Immature natural killer cell (primary cell): ENCODE results near the gene ZNF334. TPM values are rescaled to one million over a fixed set of nuclear protein-coding genes. Genes with fewer than 3 reads are reported as not detected.

Experiments
- DNase-seq, 3 donors: peaks; one replicate each; pipeline ENCODE4 v3.0.0; 2022; ENCODE audit warnings: mixed read lengths in 1 of 3
- H3K27ac Mint-ChIP-seq, 6 donors: one replicate each; pipeline ENCODE4 v1.8.0; 2020; ENCODE audit warnings: mixed read lengths in 6 of 6, mild to moderate bottlenecking in 5 of 6, inconsistent platforms in 4 of 6, moderate library complexity in 3 of 6
- H3K27me3 Mint-ChIP-seq, 3 donors: one replicate each; pipeline ENCODE4 v1.8.0; 2020 to 2021; ENCODE audit warnings: low read depth in 3 of 3, mild to moderate bottlenecking in 3 of 3, mixed read lengths in 3 of 3, moderate library complexity in 3 of 3, inconsistent platforms in 1 of 3
- H3K36me3 Mint-ChIP-seq, 3 donors: one replicate each; pipeline ENCODE4 v1.8.0; 2020; ENCODE audit warnings: mixed read lengths in 3 of 3, inconsistent platforms in 2 of 3, mild to moderate bottlenecking in 2 of 3
- H3K4me1 Mint-ChIP-seq, 2 donors: one replicate each; pipeline ENCODE4 v1.8.0; 2020; ENCODE audit warnings: inconsistent platforms in 2 of 2, mild to moderate bottlenecking in 2 of 2, mixed read lengths in 2 of 2, moderate library complexity in 1 of 2
- H3K4me3 Mint-ChIP-seq, 5 donors: one replicate each; pipeline ENCODE4 v1.8.0; 2020; ENCODE audit warnings: mild to moderate bottlenecking in 5 of 5, mixed read lengths in 5 of 5, inconsistent platforms in 3 of 5, moderate library complexity in 3 of 5
- H3K9me3 Mint-ChIP-seq, 6 donors: one replicate each; pipeline ENCODE4 v1.8.0; 2020; ENCODE audit warnings: mild to moderate bottlenecking in 6 of 6, mixed read lengths in 6 of 6, inconsistent platforms in 4 of 6, moderate library complexity in 3 of 6
- polyA plus RNA-seq, 3 donors: library from polyadenylated mRNA; unstranded; fragments of 300-500 nt; fragmentation: Illumina TruSeq; gene quantifications; one replicate each; pipeline ENCODE4 v1.2.3, GENCODE V29; 2021

The ZNF334 gene
- polyA plus RNA-seq, 3 donors from 2014 or later: 0.18 TPM; not detected in 2

DNA sequence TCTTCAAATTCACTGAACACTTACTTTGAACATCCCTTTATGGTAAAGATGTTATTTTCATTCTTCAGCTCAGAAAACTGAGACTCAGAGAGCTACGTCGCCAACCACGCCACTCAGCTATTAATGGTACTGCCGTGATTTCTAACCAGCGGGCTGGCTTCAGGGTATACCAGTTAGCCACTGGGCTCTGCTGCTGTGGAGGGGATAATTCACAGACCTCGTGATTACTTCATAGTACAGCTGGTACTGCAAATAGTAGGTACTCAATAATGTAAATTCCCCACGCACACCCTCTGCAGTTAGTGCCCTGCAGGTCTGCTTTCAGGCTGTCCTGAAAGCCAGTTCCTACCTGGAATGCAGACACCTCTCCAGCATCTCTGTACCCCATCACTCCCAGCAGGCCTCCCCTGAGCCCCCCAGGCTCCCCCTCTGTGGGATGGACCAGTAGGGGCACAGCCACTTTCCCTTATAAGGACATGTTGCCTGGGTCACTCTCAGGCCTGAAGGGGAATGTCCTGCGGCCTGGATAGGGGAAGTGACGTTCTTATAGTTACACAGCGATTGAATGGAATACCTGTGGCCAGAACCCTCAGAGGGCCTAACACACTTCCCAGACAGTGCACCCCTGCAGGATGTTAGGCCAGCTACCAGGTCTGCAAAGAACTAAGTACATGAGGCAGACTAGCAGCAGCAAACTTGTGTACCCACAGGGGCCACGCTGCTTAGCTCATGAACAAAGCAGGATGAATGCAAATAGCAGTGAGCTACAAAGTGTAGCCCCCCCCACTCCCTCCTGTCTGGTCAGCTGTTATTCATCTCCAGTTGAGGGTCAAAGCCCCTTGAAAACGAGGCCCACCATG lies 38.4 kb upstream of the ZNF334 start:
- no peaks in the 10 kb centered on the region for H3K27me3 Mint-ChIP-seq
- H3K4me3 Mint-ChIP-seq: peak overlapping the region in 2 of 5 donors; percentile 54 to 60
- H3K27ac Mint-ChIP-seq: no peak overlapping the region
- DNase-seq: no peak
- no peaks in the 10 kb centered on the region for H3K9me3 Mint-ChIP-seq
- peaks cover 21 to 31% of the 10 kb centered on the region in 2 donors for H3K4me1 Mint-ChIP-seq
- no peaks in the 10 kb centered on the region for H3K36me3 Mint-ChIP-seq

DNA sequence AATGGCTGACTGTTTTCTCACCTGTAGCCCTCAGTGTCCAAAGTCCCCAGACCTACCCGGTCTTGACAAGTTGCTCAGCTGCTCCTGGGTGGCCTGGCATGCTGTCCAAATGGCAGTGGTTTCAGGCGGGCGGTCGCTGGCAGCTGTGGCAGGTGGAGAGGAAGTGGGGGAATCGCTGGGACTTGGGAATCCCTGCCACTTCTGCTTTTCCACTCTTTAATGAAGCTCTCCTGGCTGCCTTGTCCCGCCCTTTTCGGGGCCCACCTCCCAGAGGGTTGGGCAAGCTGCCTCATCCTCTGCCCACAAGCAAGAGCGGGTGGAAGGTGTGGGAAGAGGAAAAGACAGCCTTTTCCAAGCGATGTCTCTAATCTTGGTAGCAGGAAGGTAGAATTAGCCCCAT lies 37.1 kb upstream of the ZNF334 start, which contains the start of gene OCSTAMP:
TSS of gene OCSTAMP (minus strand) at position 194 of the 400 bp plus-strand sequence. CDS start at position 100, 94 bp downstream.
- no peak for DNase-seq
- no peaks in the 10 kb centered on the region for H3K27me3 Mint-ChIP-seq
- H3K9me3 Mint-ChIP-seq: no peaks in the 10 kb centered on the region
- H3K4me1 Mint-ChIP-seq: peaks cover 22 to 32% of the 10 kb centered on the region in 2 donors
- no peak within 1 kb of the TSS for H3K4me3 Mint-ChIP-seq
- H3K36me3 Mint-ChIP-seq: no peaks in the 10 kb centered on the region
- peak within 1 kb of the TSS in 1 of 6 donors; percentile 28 for H3K27ac Mint-ChIP-seq

DNA sequence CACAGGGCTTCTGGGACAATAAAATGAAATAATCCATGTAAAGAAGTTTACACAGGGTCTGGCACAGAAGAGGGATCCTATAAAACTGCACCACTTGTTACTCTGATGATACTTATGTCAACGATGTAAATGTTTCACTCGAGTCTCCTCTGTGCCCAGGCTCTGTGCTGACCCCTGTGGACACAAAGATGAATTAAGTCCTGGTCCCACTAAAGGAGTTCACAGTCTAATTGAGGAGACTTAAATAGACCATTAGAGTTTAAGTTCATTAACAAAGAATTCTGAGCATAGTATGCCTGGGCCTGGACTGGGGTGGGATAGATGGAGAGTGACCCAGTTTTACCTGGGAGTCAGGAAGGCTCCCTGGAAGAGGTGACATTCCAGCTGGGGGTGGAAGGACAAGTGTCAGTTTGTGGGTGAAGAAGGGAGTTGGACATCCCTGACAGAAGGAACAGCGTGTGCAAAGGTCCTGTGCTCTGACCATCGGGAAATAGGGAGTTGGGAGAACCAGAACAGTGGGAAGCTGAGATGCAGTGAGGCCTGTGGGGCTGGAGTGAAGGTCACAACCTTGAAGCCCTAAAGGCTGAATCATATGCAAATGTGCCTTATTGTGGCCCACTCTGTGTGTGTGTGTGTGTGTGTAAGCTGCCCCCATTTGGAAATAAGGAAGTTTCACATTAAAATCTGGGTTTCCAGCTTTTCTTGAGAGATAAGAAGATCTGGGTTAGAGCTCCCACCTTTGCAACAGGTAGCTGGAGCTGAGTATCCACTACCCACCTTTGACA lies 36.0 kb upstream of the ZNF334 start:
- no peak overlapping the region for H3K27ac Mint-ChIP-seq
- no peak overlapping the region for H3K4me3 Mint-ChIP-seq
- no peaks in the 10 kb centered on the region for H3K36me3 Mint-ChIP-seq
- DNase-seq: no peak
- H3K4me1 Mint-ChIP-seq: peaks cover 30 to 35% of the 10 kb centered on the region in 2 donors
- H3K27me3 Mint-ChIP-seq: no peaks in the 10 kb centered on the region
- H3K9me3 Mint-ChIP-seq: no peaks in the 10 kb centered on the region

DNA sequence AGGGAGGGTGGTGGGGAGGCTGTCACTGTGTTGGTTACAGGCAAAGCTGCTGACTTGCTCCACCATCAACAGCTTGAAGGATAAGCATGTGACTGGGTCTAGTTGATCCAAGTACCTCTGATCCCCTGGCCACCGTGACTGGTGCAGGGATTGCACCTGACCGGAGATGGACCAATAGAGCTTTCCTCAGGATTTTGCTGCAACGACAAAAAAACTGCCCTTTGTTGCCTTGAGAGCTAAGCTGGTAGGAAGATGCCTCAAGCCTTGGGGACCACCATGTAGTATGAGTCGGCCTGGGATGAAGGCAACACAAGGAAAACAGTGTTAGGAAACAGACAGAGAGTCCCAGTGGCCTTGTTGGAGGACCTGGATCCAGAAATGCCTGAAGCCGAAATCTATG lies 35.3 kb upstream of the ZNF334 start:
- no peaks in the 10 kb centered on the region for H3K9me3 Mint-ChIP-seq
- no peak overlapping the region for H3K27ac Mint-ChIP-seq
- peaks cover 30 to 35% of the 10 kb centered on the region in 2 donors for H3K4me1 Mint-ChIP-seq
- no peaks in the 10 kb centered on the region for H3K27me3 Mint-ChIP-seq
- DNase-seq: no peak
- no peak overlapping the region for H3K4me3 Mint-ChIP-seq
- no peaks in the 10 kb centered on the region for H3K36me3 Mint-ChIP-seq

DNA sequence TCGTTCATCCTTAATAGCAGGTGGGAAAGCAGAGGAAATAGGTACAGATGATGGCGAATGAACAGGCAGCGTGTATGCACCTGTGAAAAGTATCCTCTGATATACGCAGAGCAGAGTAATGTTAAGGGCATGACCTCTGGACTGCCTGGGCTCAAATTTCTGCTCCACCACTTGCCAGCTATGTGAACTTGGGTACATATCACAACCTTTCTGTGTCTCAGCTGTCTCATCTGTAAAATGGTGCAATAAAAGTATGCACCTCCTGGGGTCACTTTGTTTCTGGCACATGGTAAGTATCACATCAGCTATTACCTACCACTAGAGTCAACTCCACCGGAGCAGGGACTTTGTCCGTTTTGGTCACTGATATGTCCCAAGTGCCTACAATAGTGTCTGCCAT lies 34.6 kb upstream of the ZNF334 start:
- no peak for DNase-seq
- Mint-ChIP-seq H3K27me3 (no peaks in the 10 kb centered on the region), H3K27ac (no peak overlapping the region), H3K36me3 (no peaks in the 10 kb centered on the region), H3K9me3 (no peaks in the 10 kb centered on the region), H3K4me1 (peaks cover 24 to 28% of the 10 kb centered on the region in 2 donors), H3K4me3 (no peak overlapping the region)

DNA sequence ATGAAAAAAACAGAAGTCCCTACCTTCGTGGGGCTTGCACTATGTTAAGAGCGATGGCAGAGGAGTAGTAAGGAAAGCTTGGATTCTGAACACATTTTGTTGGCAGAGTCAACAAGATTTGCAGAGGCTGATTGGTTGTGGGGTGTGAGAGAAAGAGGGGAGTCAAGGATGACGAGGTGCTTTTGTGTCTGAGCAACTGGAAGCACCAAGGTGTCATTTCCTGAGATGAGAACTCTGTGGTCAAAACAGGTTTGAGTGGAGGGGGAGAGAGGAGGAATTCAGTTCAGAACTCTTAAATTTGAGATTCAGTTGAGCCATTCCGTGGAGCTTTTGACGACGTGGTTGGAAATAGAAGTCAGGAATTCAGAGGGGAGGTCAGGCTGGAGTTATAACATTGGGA lies 33.6 kb upstream of the ZNF334 start:
- Mint-ChIP-seq H3K27ac (no peak overlapping the region), H3K9me3 (no peaks in the 10 kb centered on the region), H3K4me1 (peaks cover 14 to 17% of the 10 kb centered on the region in 2 donors), H3K27me3 (no peaks in the 10 kb centered on the region), H3K4me3 (no peak overlapping the region), H3K36me3 (no peaks in the 10 kb centered on the region)
- no peak for DNase-seq

DNA sequence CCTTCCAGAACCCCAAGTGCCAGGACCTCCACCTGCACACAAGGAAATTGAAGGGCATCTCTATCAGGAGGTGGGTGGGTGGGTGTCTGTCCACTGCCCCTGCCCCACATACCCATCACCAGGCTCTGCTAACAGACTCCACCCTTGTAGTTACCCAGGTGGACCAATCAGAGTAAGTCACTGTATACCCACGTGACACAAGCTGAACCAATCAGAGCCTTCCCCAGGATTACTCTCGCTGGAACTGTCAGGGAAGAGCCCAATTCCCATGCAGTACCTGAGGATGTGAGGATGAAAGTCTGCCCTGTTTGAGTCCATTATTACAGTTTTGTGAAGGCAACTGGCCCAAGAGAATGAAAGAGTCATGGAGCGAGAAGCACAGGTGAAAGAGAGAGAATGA lies 32.9 kb upstream of the ZNF334 start:
- Mint-ChIP-seq H3K36me3 (no peaks in the 10 kb centered on the region), H3K9me3 (no peaks in the 10 kb centered on the region), H3K4me1 (peaks cover 9 to 12% of the 10 kb centered on the region in 2 donors), H3K27ac (no peak overlapping the region), H3K4me3 (no peak overlapping the region), H3K27me3 (no peaks in the 10 kb centered on the region)
- DNase-seq: no peak

DNA sequence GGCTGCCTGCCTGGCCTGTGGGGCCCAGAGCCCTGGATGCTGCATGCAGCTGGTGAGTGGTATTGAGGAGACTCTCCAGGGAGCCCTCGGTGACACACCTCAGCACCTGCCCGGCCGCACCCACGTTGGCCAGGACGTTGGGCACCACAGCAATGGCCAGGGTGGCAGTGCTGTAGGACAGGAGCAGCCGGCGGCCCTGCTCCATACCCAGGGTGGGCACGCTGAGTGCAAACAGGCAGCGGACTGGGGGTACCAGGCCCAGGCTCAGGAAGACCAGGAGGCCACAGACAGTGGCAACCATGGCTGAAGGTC lies 32.4 kb upstream of the ZNF334 start:
- no peaks in the 10 kb centered on the region for H3K9me3 Mint-ChIP-seq
- no peaks in the 10 kb centered on the region for H3K27me3 Mint-ChIP-seq
- no peak overlapping the region for H3K4me3 Mint-ChIP-seq
- no peak overlapping the region for H3K27ac Mint-ChIP-seq
- peaks cover 9 to 12% of the 10 kb centered on the region in 2 donors for H3K4me1 Mint-ChIP-seq
- DNase-seq: no peak
- H3K36me3 Mint-ChIP-seq: no peaks in the 10 kb centered on the region

DNA sequence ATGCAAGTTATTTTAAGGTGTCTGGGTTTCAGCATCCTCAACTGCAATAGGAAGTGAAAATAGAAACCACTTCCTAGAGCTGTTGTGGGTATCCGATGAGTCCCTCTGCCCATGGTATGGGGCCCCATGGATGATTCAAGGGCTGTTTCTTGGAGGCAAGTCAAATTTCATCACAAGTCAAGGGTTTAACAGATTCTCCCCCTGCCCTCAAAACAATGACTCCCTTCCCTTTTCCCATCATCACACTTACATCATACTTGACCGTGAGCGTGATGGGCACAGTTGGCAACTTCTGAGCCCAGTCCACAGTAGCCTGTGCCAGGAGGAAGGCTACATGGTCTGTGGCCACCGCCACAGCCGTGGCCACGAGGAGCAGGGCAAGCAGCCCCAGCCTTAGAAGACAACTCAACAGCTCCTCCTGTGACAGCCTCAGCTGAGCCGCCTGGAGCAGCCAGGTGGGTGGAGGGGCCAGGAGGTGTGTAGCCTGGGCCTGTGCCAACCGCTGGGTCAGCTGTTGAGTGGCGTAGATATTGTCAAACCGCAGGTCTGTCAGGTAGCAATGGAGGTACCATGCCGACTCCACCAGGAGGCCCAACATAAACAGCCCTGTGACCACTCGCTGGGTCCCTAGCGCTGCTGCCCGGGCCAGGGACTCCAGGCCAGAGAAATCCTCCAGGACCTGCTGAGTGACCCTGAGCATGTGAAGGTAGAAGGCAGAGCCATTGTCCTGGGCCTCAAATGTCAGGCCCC lies 31.9 kb upstream of the ZNF334 start:
- peak; percentile 11 to 20 (median 18) for DNase-seq

DNA sequence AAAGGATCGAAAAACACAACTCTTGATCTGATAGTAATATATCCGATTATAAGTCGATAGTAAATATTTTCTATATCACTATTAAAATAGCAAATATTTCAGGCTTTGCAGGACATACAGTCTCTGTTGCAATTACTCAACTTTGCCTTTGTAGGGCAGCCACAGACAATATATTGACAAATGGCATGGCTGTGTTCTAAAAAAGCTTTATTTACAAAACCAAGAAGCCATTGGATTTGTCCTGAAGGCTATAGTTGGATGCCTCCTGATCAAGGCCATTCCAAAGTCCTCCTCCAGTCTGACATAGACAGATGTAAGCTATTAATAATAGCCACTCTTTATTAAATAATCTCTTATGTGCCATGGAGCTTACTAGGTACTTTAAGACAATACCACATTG lies 31.2 kb upstream of the ZNF334 start:
- no peak for DNase-seq

More for the DNA sequence above, 31.9 kb upstream of the ZNF334 start:
- Mint-ChIP-seq H3K27ac (peak overlapping the region in 3 of 6 donors; percentile 16 to 63 (median 56)), H3K27me3 (no peaks in the 10 kb centered on the region), H3K4me1 (peaks cover 9 to 12% of the 10 kb centered on the region in 2 donors), H3K4me3 (peak overlapping the region in 4 of 5 donors; percentile 40 to 60 (median 56)), H3K9me3 (no peaks in the 10 kb centered on the region), H3K36me3 (no peaks in the 10 kb centered on the region)

DNA sequence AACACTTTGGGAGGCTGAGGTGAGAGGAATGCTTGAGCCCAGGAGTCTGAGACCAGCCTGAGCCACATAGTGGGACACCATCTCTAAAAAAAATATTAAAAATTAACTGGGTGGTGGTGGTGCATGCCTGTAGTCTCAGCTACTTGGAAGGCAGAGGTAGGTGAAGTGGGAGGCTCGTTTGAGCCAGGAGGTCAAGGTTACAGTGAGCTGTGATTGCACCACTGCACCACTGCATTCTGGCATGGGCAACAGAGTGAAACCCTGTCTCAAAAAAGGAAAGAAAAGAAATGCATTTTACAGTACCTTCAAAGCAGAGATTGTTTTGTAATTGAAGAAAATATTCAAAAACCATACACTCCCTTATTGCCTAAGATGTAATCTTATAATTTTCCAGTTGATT lies 30.6 kb upstream of the ZNF334 start:
- DNase-seq: no peak
- no peaks in the 10 kb centered on the region for H3K36me3 Mint-ChIP-seq
- no peak overlapping the region for H3K27ac Mint-ChIP-seq
- peaks cover 0 to 1% (median 0%) of the 10 kb centered on the region in 3 donors for H3K27me3 Mint-ChIP-seq
- H3K9me3 Mint-ChIP-seq: no peaks in the 10 kb centered on the region
- H3K4me3 Mint-ChIP-seq: no peak overlapping the region
- H3K4me1 Mint-ChIP-seq: peaks cover 9 to 12% of the 10 kb centered on the region in 2 donors

More for the DNA sequence above, 31.2 kb upstream of the ZNF334 start:
- no peaks in the 10 kb centered on the region for H3K27me3 Mint-ChIP-seq
- H3K36me3 Mint-ChIP-seq: no peaks in the 10 kb centered on the region
- peak overlapping the region in 1 of 5 donors; percentile 55 for H3K4me3 Mint-ChIP-seq
- peaks cover 9 to 12% of the 10 kb centered on the region in 2 donors for H3K4me1 Mint-ChIP-seq
- no peak overlapping the region for H3K27ac Mint-ChIP-seq
- H3K9me3 Mint-ChIP-seq: no peaks in the 10 kb centered on the region

DNA sequence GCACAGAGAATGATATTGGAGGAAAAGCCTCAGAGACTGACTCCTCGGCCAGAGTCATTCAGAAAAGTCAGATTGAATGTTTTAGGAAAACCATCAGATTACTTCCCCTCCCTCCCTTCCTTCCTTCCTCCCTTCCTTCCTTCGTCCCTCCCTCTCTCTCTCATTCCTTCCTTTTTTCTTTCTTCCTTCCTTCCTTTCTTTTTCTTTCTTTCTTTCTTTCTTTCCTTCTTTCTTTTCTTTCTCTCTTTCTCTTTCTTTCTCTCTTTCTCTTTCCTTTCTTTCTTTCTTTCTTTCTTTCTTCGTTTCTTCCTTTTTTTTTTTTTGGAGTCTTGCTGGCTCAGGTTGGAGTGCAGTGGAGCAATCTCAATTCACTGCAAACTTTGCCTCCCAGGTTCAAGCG lies 29.7 kb upstream of the ZNF334 start:
- no peak for DNase-seq
- Mint-ChIP-seq H3K27ac (no peak overlapping the region), H3K4me3 (no peak overlapping the region), H3K36me3 (no peaks in the 10 kb centered on the region), H3K27me3 (peaks cover 0 to 2% (median 2%) of the 10 kb centered on the region in 3 donors), H3K4me1 (peaks cover 9 to 12% of the 10 kb centered on the region in 2 donors), H3K9me3 (no peaks in the 10 kb centered on the region)

DNA sequence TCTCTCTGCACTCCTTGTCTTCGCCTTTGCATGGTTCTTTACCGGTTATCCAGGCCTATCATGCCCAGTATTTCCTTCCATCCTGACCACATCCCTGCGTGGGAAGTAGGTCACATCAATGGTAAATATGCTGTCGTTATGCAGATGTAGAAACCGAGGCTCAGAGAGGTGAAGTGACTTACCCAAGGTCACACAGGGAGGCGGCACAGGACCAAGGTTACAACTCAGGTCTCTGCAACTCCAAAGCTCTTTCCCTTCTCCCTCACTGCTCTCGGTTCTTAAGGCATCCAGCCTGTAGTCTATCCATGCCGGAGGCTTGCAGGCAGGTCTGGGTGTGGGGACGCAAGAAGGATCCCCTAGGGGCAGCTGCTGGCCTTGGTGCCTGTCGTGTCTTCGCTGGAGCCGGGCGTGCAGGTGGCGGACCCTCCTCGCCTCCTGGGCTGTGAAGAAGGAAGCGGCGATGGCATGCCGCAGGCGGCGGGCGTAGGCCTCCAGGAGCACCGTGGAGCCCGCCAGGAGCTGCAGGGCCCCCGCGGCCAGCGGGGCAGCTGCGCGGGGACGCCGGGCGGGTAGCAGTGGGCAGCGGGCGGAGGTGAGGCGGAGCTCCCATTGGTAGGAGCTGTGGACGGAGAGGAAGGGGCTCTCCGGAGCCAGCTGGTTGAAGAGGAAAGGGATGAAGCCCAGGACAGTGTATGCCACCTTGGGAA lies 28.0 kb upstream of the ZNF334 start:
- Mint-ChIP-seq H3K27ac (no peak overlapping the region), H3K9me3 (no peaks in the 10 kb centered on the region), H3K4me1 (peaks cover 9 to 12% of the 10 kb centered on the region in 2 donors), H3K36me3 (no peaks in the 10 kb centered on the region), H3K27me3 (peaks cover 0 to 6% (median 2%) of the 10 kb centered on the region in 3 donors), H3K4me3 (no peak overlapping the region)
- DNase-seq: no peak
